GM23248 (cell line): ENCODE data around the gene FMNL3. TPM values are rescaled to one million over a fixed set of nuclear protein-coding genes. Genes with fewer than 3 reads are reported as not detected.

Source experiments
- DNase-seq: peaks from one replicate; pipeline ENCODE4 v3.0.0-alpha.2; 2015
- H2AFZ ChIP-seq: fragments of 200-600 bp; sonication (generic); 2 replicates; pipeline ENCODE4 v1.6.1; 2016; ENCODE audit warnings: antibody characterized with exemption
- H3F3A ChIP-seq: fragments of 200-600 bp; sonication (generic); 2 replicates; pipeline ENCODE4 v1.6.1; 2016; ENCODE audit warnings: mild to moderate bottlenecking, antibody characterized with exemption, mixed run types; ENCODE audit not compliant: insufficient read depth
- H3K27ac ChIP-seq: fragments of 200-600 bp; sonication (generic); 2 replicates; pipeline ENCODE4 v1.5.1; 2016; ENCODE audit warnings: mild to moderate bottlenecking
- H3K27me3 ChIP-seq: fragments of 200-600 bp; sonication (generic); replicated peaks from 2 replicates; pipeline ENCODE4 v1.6.1; 2016; ENCODE audit warnings: mild to moderate bottlenecking; ENCODE audit not compliant: insufficient read depth
- H3K36me3 ChIP-seq: fragments of 200-600 bp; sonication (generic); 2 replicates; pipeline ENCODE4 v1.6.1; 2016; ENCODE audit warnings: low read depth, mild to moderate bottlenecking
- H3K4me1 ChIP-seq: fragments of 200-600 bp; sonication (generic); 2 replicates; pipeline ENCODE4 v1.6.1; 2016; ENCODE audit warnings: mild to moderate bottlenecking; ENCODE audit not compliant: insufficient read depth
- H3K4me2 ChIP-seq: fragments of 200-600 bp; sonication (generic); one replicate; pipeline ENCODE4 v1.6.1; 2016; ENCODE audit warnings: mild to moderate bottlenecking; ENCODE audit not compliant: unreplicated experiment
- H3K4me3 ChIP-seq: fragments of 200-600 bp; sonication (generic); 2 replicates; pipeline ENCODE4 v1.5.1; 2016; ENCODE audit warnings: mild to moderate bottlenecking
- H3K79me2 ChIP-seq: fragments of 200-600 bp; sonication (generic); 2 replicates; pipeline ENCODE4 v1.6.1; 2016; ENCODE audit warnings: mild to moderate bottlenecking; ENCODE audit not compliant: insufficient read depth
- H3K9ac ChIP-seq: fragments of 200-600 bp; sonication (generic); 2 replicates; pipeline ENCODE4 v1.6.1; 2016; ENCODE audit warnings: mild to moderate bottlenecking
- H3K9me2 ChIP-seq: fragments of 200-600 bp; sonication (generic); 2 replicates; pipeline ENCODE4 v1.6.1; 2016; ENCODE audit warnings: mixed run types, mild to moderate bottlenecking, moderate library complexity; ENCODE audit not compliant: insufficient read depth
- H3K9me3 ChIP-seq: fragments of 200-600 bp; sonication (generic); one replicate; pipeline ENCODE4 v1.6.1; 2017; ENCODE audit warnings: low read depth
- H4K20me1 ChIP-seq: fragments of 200-600 bp; sonication (generic); 2 replicates; pipeline ENCODE4 v1.6.0; 2016; ENCODE audit not compliant: insufficient read depth
- EZH2 ChIP-seq: fragments of 200-600 bp; sonication (generic); IDR thresholded peaks from 2 replicates; pipeline ENCODE4 v1.6.1; 2018; ENCODE audit warnings: antibody characterized with exemption, mild to moderate bottlenecking; ENCODE audit not compliant: insufficient read depth, poor library complexity, severe bottlenecking
- EZH2phosphoT487 ChIP-seq: fragments of 200-600 bp; sonication (generic); IDR thresholded peaks from 2 replicates; pipeline ENCODE4 v1.6.1; 2018; ENCODE audit warnings: antibody characterized with exemption, moderate library complexity, mild to moderate bottlenecking, low read depth; ENCODE audit not compliant: insufficient read depth
- WGBS, 2 experiments: methylation state at CpG; one replicate each; pipeline ENCODE4 v1.1.6; 2015 to 2017; ENCODE audit warnings: low lambda C conversion rate in 2 of 2, low coverage in 1 of 2; ENCODE audit errors: missing lambda C conversion rate in 2 of 2; 5-methylcytosine and 5-hydroxymethylcytosine counted together
- in situ Hi-C: fragments of 300-500 bp; cut with MboI; formaldehyde crosslinking; loops from 2 replicates; pipeline ENCODE4 v1.15.0; 2020
- polyA plus RNA-seq: library from polyadenylated mRNA; unstranded; fragments of >200 nt; fragmentation: Nextera tagmentation; extraction: Ambion mirVana; gene quantifications from 2 replicates; pipeline ENCODE4 v1.2.1, GENCODE V29; 2016
- total RNA-seq: library from RNA; depleted of rRNA; stranded (reverse); fragments of >200 nt; shearing (Covaris generic); gene quantifications from 2 replicates; pipeline ENCODE4 v1.2.3, GENCODE V29; 2014; rRNA removed

The FMNL3 gene, protein sequence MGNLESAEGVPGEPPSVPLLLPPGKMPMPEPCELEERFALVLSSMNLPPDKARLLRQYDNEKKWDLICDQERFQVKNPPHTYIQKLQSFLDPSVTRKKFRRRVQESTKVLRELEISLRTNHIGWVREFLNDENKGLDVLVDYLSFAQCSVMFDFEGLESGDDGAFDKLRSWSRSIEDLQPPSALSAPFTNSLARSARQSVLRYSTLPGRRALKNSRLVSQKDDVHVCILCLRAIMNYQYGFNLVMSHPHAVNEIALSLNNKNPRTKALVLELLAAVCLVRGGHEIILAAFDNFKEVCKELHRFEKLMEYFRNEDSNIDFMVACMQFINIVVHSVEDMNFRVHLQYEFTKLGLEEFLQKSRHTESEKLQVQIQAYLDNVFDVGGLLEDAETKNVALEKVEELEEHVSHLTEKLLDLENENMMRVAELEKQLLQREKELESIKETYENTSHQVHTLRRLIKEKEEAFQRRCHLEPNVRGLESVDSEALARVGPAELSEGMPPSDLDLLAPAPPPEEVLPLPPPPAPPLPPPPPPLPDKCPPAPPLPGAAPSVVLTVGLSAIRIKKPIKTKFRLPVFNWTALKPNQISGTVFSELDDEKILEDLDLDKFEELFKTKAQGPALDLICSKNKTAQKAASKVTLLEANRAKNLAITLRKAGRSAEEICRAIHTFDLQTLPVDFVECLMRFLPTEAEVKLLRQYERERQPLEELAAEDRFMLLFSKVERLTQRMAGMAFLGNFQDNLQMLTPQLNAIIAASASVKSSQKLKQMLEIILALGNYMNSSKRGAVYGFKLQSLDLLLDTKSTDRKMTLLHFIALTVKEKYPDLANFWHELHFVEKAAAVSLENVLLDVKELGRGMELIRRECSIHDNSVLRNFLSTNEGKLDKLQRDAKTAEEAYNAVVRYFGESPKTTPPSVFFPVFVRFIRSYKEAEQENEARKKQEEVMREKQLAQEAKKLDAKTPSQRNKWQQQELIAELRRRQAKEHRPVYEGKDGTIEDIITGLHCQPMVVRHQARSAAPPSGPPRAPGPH
- total RNA-seq (24.0 and 32.9 TPM in 2 replicates), polyA plus RNA-seq (7.9 and 9.3 TPM in 2 replicates)

DNA sequence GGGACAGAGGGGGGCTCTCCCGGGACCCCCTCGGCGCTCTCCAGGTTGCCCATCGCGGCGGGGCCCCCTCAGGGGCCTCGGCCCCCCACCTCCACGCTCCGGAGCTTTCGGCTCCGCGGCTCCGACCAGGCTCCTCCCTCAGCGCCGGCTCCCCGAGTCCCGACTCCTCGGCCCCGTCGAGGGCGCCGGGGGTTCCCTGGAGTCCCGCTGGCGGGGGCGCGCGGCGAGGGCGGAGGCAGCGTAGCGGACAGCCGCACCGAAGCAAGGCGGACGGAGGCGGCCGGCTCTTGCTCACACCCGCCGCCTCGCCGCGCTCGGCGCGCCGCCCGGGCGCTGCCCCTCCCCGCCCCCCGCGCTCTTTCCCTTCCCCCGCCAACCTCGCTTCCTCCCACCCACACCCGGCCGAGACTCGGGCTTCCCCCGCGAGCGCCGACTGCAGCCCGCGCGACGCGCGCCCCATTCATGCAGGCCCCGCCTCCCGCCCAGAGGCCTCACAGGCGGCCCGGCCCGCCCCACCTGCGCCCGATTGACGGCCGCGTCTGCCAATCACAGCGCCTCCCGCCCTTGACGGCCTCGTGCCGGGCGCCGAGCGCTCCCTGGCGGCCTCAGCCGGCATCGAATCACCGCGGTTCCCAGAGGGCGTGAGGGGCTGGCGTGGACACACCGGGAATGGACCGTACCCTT is at the start of gene FMNL3:
Gene FMNL3 (minus strand): TSS at position 278 of the 684 bp plus-strand sequence. CDS start 225 bp downstream, at position 53.
- H3K4me1 ChIP-seq: peaks cover 39% of the 10 kb centered on the region
- peaks cover 38% of the 10 kb centered on the region for H3F3A ChIP-seq
- DNase-seq: peak; percentile 99
- in situ Hi-C loops: no loop called here
- peak within 1 kb of the TSS; percentile 85 for H2AFZ ChIP-seq
- H3K9me3 ChIP-seq: no peaks in the 10 kb centered on the region
- H3K27ac ChIP-seq: peak within 1 kb of the TSS; percentile 76
- H3K9ac ChIP-seq: peak within 1 kb of the TSS; percentile 91
- H4K20me1 ChIP-seq: no peaks in the 10 kb centered on the region
- H3K9me2 ChIP-seq: no peaks in the 10 kb centered on the region
- H3K4me3 ChIP-seq: peak within 1 kb of the TSS; percentile 90
- peaks cover 44% of the 10 kb centered on the region for H3K79me2 ChIP-seq
- no peaks in the 10 kb centered on the region for H3K27me3 ChIP-seq
- WGBS, 2 experiments: 0% methylated on average over 20 to 90 of the region's 93 CpGs
- TF ChIP-seq EZH2 (no peak), EZH2phosphoT487 (no peak)
- no peaks in the 10 kb centered on the region for H3K36me3 ChIP-seq
- peak within 1 kb of the TSS; percentile 91 for H3K4me2 ChIP-seq

DNA sequence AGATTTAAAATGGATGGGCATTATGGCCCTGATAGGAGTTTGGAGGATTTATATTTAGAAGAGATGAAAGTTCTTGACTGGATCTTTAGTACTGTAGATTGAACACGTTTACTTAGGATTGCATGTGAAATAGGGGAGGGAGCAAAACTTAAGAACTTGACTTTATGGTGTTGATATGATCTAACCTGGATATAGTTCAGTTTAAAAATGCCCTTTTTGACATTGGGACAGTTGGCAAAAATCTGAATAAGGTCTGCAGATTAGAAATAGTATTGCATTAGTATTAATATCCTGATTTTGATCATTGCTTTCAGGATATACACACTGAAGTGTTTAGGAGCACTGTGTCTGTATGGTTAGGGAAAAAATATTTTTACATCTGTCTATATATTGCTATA is 43.8 kb upstream of the FMNL3 start:
- H3K36me3 ChIP-seq: peaks cover 42% of the 10 kb centered on the region
- H3K79me2 ChIP-seq: peaks cover 100% of the 10 kb centered on the region
- peaks cover 38% of the 10 kb centered on the region for H4K20me1 ChIP-seq
- peaks cover 75% of the 10 kb centered on the region for H3F3A ChIP-seq
- H3K4me1 ChIP-seq: peaks cover 62% of the 10 kb centered on the region
- in situ Hi-C loops: no loop called here
- peak overlapping the region; percentile 63 for H3K9ac ChIP-seq
- no peaks in the 10 kb centered on the region for H3K27me3 ChIP-seq
- peak overlapping the region; percentile 94 for H3K27ac ChIP-seq
- no peaks in the 10 kb centered on the region for H3K9me3 ChIP-seq
- no peak for TF ChIP-seq EZH2phosphoT487
- TF ChIP-seq EZH2: no peak
- no peaks in the 10 kb centered on the region for H3K9me2 ChIP-seq
- peak overlapping the region; percentile 10; the same call in 1 of the 2 replicates for H3K4me3 ChIP-seq
- H3K4me2 ChIP-seq: peak overlapping the region; percentile 70
- no peak for DNase-seq
- WGBS, 2 experiments: 7 to 22% methylated on average over 1 of the region's 1 CpG
- H2AFZ ChIP-seq: no peak overlapping the region

DNA sequence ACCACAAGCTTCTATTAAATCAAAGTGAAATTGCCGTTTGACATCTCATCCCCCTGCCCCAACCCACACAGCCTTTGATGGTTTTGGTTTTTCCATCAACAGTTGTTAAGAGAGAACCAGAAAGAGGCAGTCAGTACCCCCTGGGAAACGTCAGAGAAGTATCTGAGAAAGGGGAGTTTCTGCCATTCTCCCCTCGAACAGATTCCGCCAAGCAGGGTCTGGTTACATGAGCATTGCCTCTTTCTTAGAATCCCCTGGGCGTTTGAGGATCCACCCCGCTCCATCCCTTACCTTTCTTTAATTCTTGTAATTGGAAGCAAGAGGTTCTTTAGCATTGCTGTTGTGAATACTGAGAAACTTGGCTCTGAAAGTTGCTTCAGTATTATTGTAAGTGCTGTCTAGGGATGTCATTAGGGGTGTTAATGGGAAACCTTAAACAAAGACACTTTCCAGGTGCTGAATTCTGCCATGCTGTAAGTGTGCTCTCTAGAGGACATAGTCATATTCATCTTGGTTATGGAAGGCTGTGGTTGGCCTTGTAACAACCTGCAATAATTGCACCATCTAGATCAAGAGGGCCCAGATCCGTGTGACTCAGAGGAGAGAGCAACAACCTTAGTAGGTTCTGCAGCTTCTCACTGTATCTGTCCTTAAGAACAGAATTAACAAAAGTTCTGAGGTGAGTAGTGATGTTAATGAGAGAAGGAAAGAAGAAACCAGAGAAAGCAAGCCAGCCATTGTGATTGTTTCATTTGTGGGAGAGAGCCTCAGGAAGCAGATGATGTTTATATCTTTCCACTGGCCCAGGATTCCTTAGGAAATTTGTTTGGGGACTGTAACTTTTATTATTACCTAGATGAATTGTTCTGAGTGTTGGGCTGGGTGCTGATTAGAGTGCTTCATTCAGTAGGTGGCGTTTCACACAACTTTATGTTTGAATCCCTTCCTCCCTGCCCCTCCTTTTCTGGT is 43.1 kb upstream of the FMNL3 start:
- peak; percentile 92 for DNase-seq
- Histone ChIP-seq H4K20me1 (peaks cover 43% of the 10 kb centered on the region), H3K79me2 (peaks cover 100% of the 10 kb centered on the region), H3F3A (peaks cover 75% of the 10 kb centered on the region), H3K4me3 (peak overlapping the region; percentile 10; the same call in 1 of the 2 replicates), H3K27ac (peak overlapping the region; percentile 94), H3K36me3 (peaks cover 35% of the 10 kb centered on the region), H3K9me3 (no peaks in the 10 kb centered on the region), H3K27me3 (no peaks in the 10 kb centered on the region), H2AFZ (no peak overlapping the region), H3K9me2 (no peaks in the 10 kb centered on the region), H3K4me2 (peak overlapping the region; percentile 70), H3K4me1 (peaks cover 62% of the 10 kb centered on the region), H3K9ac (peak overlapping the region; percentile 63)
- WGBS, 2 experiments: 38 to 44% methylated on average over 8 of the region's 8 CpGs
- TF ChIP-seq EZH2phosphoT487: no peak
- TF ChIP-seq EZH2: no peak
- in situ Hi-C loops: no loop called here
